Dermis microvascular lymphatic vessel endothelial cell (primary cell): Measurements from ENCODE around the gene COX10. TPM values are rescaled to one million over a fixed set of nuclear protein-coding genes. Genes with fewer than 3 reads are reported as not detected.

Experiments used
- total RNA-seq: library from RNA; depleted of rRNA; stranded (reverse); fragments of >200 nt; gene quantifications from 2 replicates; pipeline ENCODE4 v1.2.1, GENCODE V29; 2014

Gene COX10
- total RNA-seq, 1 donor from 2014 or later: 8.3 TPM

Other genes starting within 250 kb of the COX10 start
- not detected in 2 replicates for gene CDRT15, start 167.4 kb downstream of the COX10 start, total RNA-seq
- 0.64 and 2.8 TPM in 2 replicates for gene HS3ST3B1, start 231.6 kb downstream of the COX10 start, total RNA-seq